NCI-H1048 (cell line): ENCODE results near the gene NEDD9.

Experiments
- DNase-seq: peaks from one replicate; lab custom pipeline; 2025; lab: John Stamatoyannopoulos, UW

Gene NEDD9

GRCh38 chr6:11142296-11143027 is 90.0 kb downstream of the NEDD9 start:
- no peak for DNase-seq

DNA sequence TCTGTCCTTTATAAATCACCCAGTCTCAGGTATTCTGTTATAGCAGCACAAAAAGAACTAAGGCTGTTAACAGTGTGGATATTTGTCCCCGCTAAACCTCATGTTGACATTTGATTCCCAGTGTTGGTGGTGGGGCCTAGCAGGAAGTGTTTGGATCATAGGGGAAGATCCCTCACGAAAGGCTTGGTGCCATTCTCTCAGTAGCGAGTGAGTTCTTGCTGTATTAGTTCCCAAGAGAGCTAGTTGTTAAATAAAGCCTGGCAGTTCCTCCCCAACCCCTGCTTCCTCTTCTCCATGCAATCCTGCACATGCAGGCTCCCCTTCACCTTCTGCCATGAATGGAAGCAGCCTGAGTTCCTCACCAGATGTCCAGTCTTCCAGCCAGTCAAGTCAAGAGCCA is 91.2 kb downstream of the NEDD9 start:
- no peak for DNase-seq

DNA sequence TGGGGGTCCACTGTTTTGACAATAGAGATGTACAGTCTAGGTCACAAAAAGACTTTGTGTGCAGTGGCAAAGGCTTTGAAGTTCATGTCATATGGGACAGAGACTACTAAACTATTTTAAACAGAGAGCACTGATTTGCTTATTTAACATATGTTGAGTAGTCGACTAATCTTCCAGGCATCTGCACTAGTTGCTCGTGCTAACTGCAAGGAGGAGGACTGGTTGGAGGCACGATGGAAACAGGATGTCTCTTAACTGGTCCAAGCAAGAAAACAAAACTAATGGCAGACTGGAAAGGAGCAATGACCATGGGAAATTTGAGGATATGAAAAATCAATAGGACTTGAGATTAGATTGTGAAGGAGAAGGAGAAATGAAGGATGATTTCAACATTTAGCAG is 92.4 kb downstream of the NEDD9 start:
- DNase-seq: no peak

GRCh38 chr6:11139051-11139960 is 93.2 kb downstream of the NEDD9 start:
- no peak for DNase-seq

DNA sequence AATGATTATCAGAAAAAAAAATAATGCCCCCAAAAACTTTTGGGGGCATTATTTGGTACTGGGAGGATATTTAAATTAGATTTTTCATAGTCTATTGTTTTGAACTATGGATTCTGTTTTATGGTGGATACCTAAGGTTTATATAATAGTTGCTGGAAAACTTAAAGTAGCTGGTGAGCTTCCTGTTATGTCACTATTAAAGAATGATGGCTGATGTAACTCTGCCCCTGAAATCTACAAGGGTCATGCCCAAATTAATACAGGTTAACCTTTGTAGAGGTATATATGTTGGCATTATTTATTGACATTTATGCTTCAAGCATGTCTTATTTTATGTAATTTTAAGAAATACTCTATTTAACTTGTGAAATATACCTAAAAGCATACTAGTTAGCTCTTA is 95.7 kb downstream of the NEDD9 start:
- no peak for DNase-seq
